Tibial nerve (tissue), 4 donors: ENCODE data around the gene FBXO42.
"Not testable (repeated sequence)": the region's sequence is repeated elsewhere in the genome, so short reads cannot be mapped to it uniquely, and the experiment has no call there.

Experiments used
- CTCF ChIP-seq, 5 experiments: fragments of 200-600 bp in 3 of 5; fragments of 450-650 bp in 2 of 5; sonication (generic) in 3 of 5; IDR thresholded peaks; one replicate each; pipeline ENCODE4 v1.5.1; 2016 to 2019; ENCODE audit warnings: antibody characterized with exemption in 5 of 5, mild to moderate bottlenecking in 3 of 5, moderate library complexity in 2 of 5
- EP300 ChIP-seq, 2 donors: sonication (generic); formaldehyde crosslinking; IDR thresholded peaks; one replicate each; pipeline ENCODE4 v1.6.1; 2017; ENCODE audit warnings: antibody characterized with exemption in 2 of 2, mild to moderate bottlenecking in 1 of 2
- POLR2A ChIP-seq, 2 donors: fragments of 450-650 bp; IDR thresholded peaks; one replicate each; pipeline ENCODE4 v1.6.1; 2017; ENCODE audit warnings: antibody characterized with exemption in 2 of 2, mild to moderate bottlenecking in 2 of 2, moderate library complexity in 2 of 2

- TF ChIP-seq CTCF, POLR2A, EP300 (IDR thresholded peaks at IDR 0.05): not testable (repeated sequence)
Measured at GRCh38 chr1:16215240-16215639, 137.0 kb downstream of the FBXO42 start.
